Activated CD4-positive, alpha-beta T cell treated with anti-CD3 and anti-CD28 coated beads, Interleukin-2, amount 10 ng/mL, durations not matched to agents 7 days and 5 days (primary cell): ENCODE measurements around the gene MNX1. TPM values are rescaled to one million over a fixed set of nuclear protein-coding genes. Genes with fewer than 3 reads are reported as not detected.

Source experiments
- CTCF ChIA-PET: fragments of 350-600 bp; sonication (Branson Sonifier 250); formaldehyde crosslinking; loops from one replicate; lab custom pipeline; 2021; ENCODE audit warnings: antibody characterized with exemption; lab: Charles Lee
- POLR2A ChIA-PET: fragments of 350-600 bp; sonication (Branson Sonifier 250); formaldehyde crosslinking; loops from one replicate; lab custom pipeline; 2021; ENCODE audit warnings: antibody characterized with exemption; lab: Charles Lee
- DNase-seq: peaks from one replicate; pipeline ENCODE4 v3.0.0-alpha.2; 2020
- H3K27ac Mint-ChIP-seq: one replicate; pipeline ENCODE4 v1.8.0; 2021; ENCODE audit warnings: mild to moderate bottlenecking, moderate library complexity, mixed read lengths
- H3K27me3 Mint-ChIP-seq: one replicate; pipeline ENCODE4 v1.8.0; 2021; ENCODE audit warnings: mixed read lengths
- H3K36me3 Mint-ChIP-seq: one replicate; pipeline ENCODE4 v1.8.0; 2021; ENCODE audit warnings: low read depth, mixed read lengths
- H3K4me1 Mint-ChIP-seq: one replicate; pipeline ENCODE4 v1.8.0; 2021; ENCODE audit warnings: mixed read lengths
- H3K4me3 Mint-ChIP-seq: one replicate; pipeline ENCODE4 v1.8.0; 2021; ENCODE audit warnings: mild to moderate bottlenecking, moderate library complexity, mixed read lengths
- H3K9me3 Mint-ChIP-seq: one replicate; pipeline ENCODE4 v1.8.0; 2021; ENCODE audit warnings: mixed read lengths
- total RNA-seq, 2 experiments: library from RNA; stranded (reverse); gene quantifications; one replicate each; pipeline ENCODE4 v1.2.3, GENCODE V29; 2021

MNX1 gene
- total RNA-seq, 2 experiments from 2014 or later, result not detected

DNA sequence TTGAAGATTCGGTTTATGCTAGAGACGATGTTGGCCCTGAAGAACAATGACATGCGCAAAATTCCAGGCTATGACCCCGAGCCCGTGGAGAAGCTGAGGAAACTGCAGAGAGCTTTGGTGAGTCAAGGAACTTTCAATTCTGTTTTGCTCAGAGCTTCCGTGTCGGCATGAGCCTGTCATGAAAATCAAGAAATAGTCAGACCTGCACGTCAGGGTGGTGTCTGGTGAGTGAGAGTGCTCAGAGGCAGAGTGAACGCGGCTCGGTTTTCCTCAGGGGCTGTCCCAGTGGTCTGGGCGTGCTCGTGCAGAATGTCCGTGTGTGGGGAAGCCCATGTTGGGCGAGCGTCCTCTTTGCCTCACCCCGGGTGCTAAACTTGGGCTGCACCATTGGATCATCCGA, 48.3 kb downstream of the MNX1 start:
- Mint-ChIP-seq H3K9me3 (no peaks in the 10 kb centered on the region), H3K4me3 (no peak overlapping the region), H3K36me3 (peaks cover 55% of the 10 kb centered on the region), H3K27ac (no peak overlapping the region), H3K4me1 (no peaks in the 10 kb centered on the region), H3K27me3 (no peaks in the 10 kb centered on the region)
- ChIA-PET CTCF (interaction anchor here (1.1 kb wide), 1 partner anchor 15 kb away, joined by 3 read pairs; no protein-coding TSS in a partner anchor), POLR2A (no interaction called here)
- DNase-seq, result no peak

GRCh38 chr7:156956727-156957126, 53.7 kb downstream of the MNX1 start:
- H3K27me3 Mint-ChIP-seq, result no peaks in the 10 kb centered on the region
- no peak overlapping the region for H3K4me3 Mint-ChIP-seq
- ChIA-PET POLR2A (no interaction called here), CTCF (interaction anchor here (1.0 kb wide), 1 partner anchor 13 kb away, joined by 3 read pairs; no protein-coding TSS in a partner anchor)
- peaks cover 66% of the 10 kb centered on the region for H3K36me3 Mint-ChIP-seq
- peaks cover 21% of the 10 kb centered on the region for H3K4me1 Mint-ChIP-seq
- DNase-seq, result no peak
- no peak overlapping the region for H3K27ac Mint-ChIP-seq
- no peaks in the 10 kb centered on the region for H3K9me3 Mint-ChIP-seq

- Mint-ChIP-seq H3K4me1 (peaks cover 37% of the 10 kb centered on the region), H3K27ac (no peak overlapping the region), H3K4me3 (no peak overlapping the region), H3K36me3 (peaks cover 56% of the 10 kb centered on the region), H3K9me3 (no peaks in the 10 kb centered on the region), H3K27me3 (no peaks in the 10 kb centered on the region)
- CTCF ChIA-PET, result no interaction called here
- DNase-seq, result no peak
- POLR2A ChIA-PET, result no interaction called here
These were observed 55.5 kb downstream of the MNX1 start for GRCh38 chr7:156954941-156955340.

Other genes with a start within 250 kb of the MNX1 start
- gene LMBR1, start 117.5 kb downstream of the MNX1 start, total RNA-seq, result 10 to 100 TPM; 38.8 to 43.5 TPM
- 10 to 100 TPM; 27.2 to 28.6 TPM for gene NOM1, start 61.0 kb downstream of the MNX1 start, total RNA-seq
- 10 to 100 TPM; 50.3 to 51.3 TPM for gene UBE3C, start 128.3 kb upstream of the MNX1 start, total RNA-seq